Heart left ventricle (tissue), 13 donors: ENCODE measurements around the gene METTL2A.
"Not testable (repeated sequence)": the region's sequence is repeated elsewhere in the genome, so short reads cannot be mapped to it uniquely, and the experiment has no call there.

Experiments used
- POLR2A ChIP-seq, 2 donors: fragments of 450-650 bp; IDR thresholded peaks; one replicate each; pipeline ENCODE4 v1.6.1; 2017; ENCODE audit warnings: antibody characterized with exemption in 2 of 2, mild to moderate bottlenecking in 2 of 2, moderate library complexity in 2 of 2
- TF ChIP-seq, protein P1 (sequence below), 12 donors: fragments of 200-600 bp; sonication (generic) in 4 of 12; IDR thresholded peaks; one replicate each; pipeline versions ENCODE4 v1.5.0 to v1.8.0; 2018 to 2022; ENCODE audit warnings: antibody characterized with exemption in 12 of 12, mild to moderate bottlenecking in 5 of 12
- donor health status: ischemic (EF 13 %, LVEDD 7.1; RV severe dilation, severe dysfunction).
- donor health status: DM: no; HTN: yes; CAD: no.
- donor health status: DM: no; HTN: no; CAD: no.
- donor health status: ischemic (EF 25% LVEDD 6.9; RV normal size, moderate dysfunction).
- donor health status: ischemic (EF 25% LVEDD 5.7; RV mildly dilated, moderate dysfunction).
- donor health status: ischemic (EF 35%, LVEDD 5.7; RV mildly dilated, moderate dysfunction).
- donor health status: nonischemic (EF 11% LVEDD 7.7; RV severe dilation, severe dysfunction).
- donor health status: DM: yes; HTN: yes; CAD: no.
- donor health status: PGD.
- donor health status: ischemic (EF 29% LVEDD 5.4; RV normal size, mild dysfunction).
- donor health status: nonischemic (EF 23%, LVEDD 6.1; RV moderate dilation, normal function).

DNA sequence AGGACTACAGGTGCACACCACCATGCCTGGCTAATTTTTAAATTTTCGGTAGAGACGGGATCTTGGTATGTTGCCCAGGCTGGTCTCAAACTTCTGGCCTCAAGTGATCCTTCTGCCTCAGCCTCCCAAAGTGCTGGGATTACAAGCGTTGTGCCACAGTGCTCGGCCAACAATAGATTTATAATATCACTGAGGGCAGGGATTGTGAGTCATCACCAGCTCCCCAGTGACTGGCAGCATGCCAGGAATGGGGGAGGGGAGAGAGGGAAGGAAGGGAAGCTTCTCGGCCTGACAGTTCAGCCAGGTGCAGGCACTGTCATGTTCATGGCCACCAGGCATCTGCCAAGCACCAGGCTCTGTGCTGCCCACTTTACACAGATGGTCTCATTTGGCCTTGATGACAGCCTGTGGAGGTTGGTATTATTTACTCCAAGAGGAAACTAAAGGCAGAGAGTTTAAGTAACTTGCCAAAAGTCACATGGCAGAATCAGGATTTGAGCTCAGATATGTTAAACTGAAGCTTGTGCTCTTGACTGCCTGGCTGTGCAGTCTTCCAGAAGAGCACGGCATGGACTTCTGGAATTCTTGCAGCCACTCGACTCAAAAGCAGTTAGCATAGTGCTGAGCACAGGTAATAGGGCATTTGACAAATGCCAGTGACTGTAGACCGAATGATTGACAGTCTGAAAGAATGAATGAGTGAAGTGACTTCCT, 47.1 kb downstream of the METTL2A start:
- TF ChIP-seq, protein P1, sequence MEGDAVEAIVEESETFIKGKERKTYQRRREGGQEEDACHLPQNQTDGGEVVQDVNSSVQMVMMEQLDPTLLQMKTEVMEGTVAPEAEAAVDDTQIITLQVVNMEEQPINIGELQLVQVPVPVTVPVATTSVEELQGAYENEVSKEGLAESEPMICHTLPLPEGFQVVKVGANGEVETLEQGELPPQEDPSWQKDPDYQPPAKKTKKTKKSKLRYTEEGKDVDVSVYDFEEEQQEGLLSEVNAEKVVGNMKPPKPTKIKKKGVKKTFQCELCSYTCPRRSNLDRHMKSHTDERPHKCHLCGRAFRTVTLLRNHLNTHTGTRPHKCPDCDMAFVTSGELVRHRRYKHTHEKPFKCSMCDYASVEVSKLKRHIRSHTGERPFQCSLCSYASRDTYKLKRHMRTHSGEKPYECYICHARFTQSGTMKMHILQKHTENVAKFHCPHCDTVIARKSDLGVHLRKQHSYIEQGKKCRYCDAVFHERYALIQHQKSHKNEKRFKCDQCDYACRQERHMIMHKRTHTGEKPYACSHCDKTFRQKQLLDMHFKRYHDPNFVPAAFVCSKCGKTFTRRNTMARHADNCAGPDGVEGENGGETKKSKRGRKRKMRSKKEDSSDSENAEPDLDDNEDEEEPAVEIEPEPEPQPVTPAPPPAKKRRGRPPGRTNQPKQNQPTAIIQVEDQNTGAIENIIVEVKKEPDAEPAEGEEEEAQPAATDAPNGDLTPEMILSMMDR (IDR thresholded peaks at IDR 0.05) = not testable (repeated sequence)
- not testable (repeated sequence) for TF ChIP-seq POLR2A (IDR thresholded peaks at IDR 0.05)
